Lower lobe of right lung (tissue), 2 donors: ENCODE data around the gene C1orf21. TPM values are rescaled to one million over a fixed set of nuclear protein-coding genes. Genes with fewer than 3 reads are reported as not detected.
A peak's percentile ranks its signal among the peaks of the same experiment; 100 is the strongest.
"Not testable (repeated sequence)": the region's sequence is repeated elsewhere in the genome, so short reads cannot be mapped to it uniquely, and the experiment has no call there.

Experiments
- ATAC-seq, 2 donors: fragments of 200-7000 bp; cut with Tn5 transposase; one replicate each; pipeline ENCODE4 v1.9.1; 2020 to 2022; ENCODE audit warnings: mild to moderate bottlenecking in 2 of 2, moderate library complexity in 2 of 2
- DNase-seq: peaks from one replicate; pipeline ENCODE4 v3.0.0-alpha.2; 2020
- H3K27ac ChIP-seq: fragments of 200-600 bp; one replicate; pipeline ENCODE4 v1.8.0; 2022
- H3K27me3 ChIP-seq: fragments of 200-600 bp; one replicate; pipeline ENCODE4 v1.8.0; 2022; ENCODE audit warnings: low read depth
- H3K36me3 ChIP-seq: fragments of 200-600 bp; one replicate; pipeline ENCODE4 v1.8.0; 2022; ENCODE audit warnings: mild to moderate bottlenecking
- H3K4me1 ChIP-seq: fragments of 200-600 bp; one replicate; pipeline ENCODE4 v1.8.0; 2022
- H3K4me3 ChIP-seq: fragments of 200-600 bp; one replicate; pipeline ENCODE4 v1.8.0; 2022; ENCODE audit warnings: mild to moderate bottlenecking
- H3K9me3 ChIP-seq: fragments of 200-600 bp; one replicate; pipeline ENCODE4 v1.8.0; 2022
- intact Hi-C: fragments of 100-400 bp; cut with DNase I; formaldehyde crosslinking; loops from one replicate; pipeline ENCODE4 v1.11.0; 2022
- long read RNA-seq: library from polyadenylated mRNA; unstranded; transcript quantifications from one replicate; pipeline ENCODE4 v2.0.0, GENCODE V29; 2021
- total RNA-seq: library from RNA; stranded (reverse); fragmentation: NEBNext Ultra II Directional; extraction: Animal tissue kit (Norgen Biotek cat#: 25700); gene quantifications from one replicate; pipeline ENCODE4 v1.2.1, GENCODE V29; 2021
- TF ChIP-seq, protein P1 (sequence below): fragments of 200-600 bp; IDR thresholded peaks from one replicate; pipeline ENCODE4 v1.8.0; 2022; ENCODE audit warnings: antibody characterized with exemption, mild to moderate bottlenecking
- donor health status: DM: no; HTN: yes; CAD: no; lungs with severe emphysema.

The C1orf21 gene, protein sequence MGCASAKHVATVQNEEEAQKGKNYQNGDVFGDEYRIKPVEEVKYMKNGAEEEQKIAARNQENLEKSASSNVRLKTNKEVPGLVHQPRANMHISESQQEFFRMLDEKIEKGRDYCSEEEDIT
- 70.8 TPM for total RNA-seq
- long read RNA-seq, full-length matches to known transcripts: 38 of 52 reads
- long read RNA-seq, partial matches to known transcripts: 2 of 52 reads
- long read RNA-seq, other reads (novel, unspliced or antisense): 12 of 52 reads

DNA sequence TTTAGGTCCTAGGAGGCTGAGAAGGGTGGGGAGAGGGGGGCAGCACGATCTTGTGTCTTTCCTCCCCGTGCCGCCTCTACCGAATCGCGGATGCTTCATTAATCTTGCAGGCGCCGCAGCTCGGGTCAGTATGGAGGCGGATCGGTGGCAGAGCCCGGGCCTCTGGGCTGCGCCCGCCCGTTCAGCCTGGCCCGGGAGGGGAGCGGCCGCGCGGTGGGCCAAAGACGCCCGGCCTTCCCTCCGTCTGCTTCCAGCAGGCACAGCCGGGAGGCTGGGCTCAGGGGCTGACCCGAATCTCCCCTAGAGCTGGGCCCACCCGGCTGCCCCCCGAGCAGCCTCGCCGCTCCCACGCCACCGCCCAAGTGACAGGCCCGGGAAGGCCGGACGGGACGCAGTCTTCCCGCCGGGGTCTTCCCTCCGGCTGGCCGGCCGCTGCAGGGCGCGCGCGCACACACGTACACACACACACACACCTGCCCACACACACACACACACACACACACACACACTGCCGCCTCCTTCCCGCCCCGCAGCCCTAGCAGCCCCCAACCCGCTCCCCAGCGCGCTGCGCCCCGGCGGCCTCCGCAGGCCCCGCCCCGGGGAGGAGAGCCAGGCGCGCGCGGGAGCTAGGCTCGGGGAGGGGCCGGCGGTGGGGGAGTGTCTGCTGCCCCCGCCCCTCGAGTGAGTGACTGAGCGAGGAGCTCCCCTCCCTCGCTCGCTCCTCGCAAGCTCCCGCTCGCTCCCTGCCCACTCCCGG is at the start of gene C1orf21:
TSS of gene C1orf21 (plus strand) at position 718 of the 757 bp plus-strand sequence. CDS start 90,481 bp downstream, outside the sequence.
- DNase-seq (peak; percentile 91), ATAC-seq (peak; percentile 97 to 98)
- H3K9me3 ChIP-seq: no peaks in the 10 kb centered on the region
- H3K27ac ChIP-seq: peak within 1 kb of the TSS; percentile 81
- intact Hi-C loops: no loop called here
- TF ChIP-seq, protein P1, sequence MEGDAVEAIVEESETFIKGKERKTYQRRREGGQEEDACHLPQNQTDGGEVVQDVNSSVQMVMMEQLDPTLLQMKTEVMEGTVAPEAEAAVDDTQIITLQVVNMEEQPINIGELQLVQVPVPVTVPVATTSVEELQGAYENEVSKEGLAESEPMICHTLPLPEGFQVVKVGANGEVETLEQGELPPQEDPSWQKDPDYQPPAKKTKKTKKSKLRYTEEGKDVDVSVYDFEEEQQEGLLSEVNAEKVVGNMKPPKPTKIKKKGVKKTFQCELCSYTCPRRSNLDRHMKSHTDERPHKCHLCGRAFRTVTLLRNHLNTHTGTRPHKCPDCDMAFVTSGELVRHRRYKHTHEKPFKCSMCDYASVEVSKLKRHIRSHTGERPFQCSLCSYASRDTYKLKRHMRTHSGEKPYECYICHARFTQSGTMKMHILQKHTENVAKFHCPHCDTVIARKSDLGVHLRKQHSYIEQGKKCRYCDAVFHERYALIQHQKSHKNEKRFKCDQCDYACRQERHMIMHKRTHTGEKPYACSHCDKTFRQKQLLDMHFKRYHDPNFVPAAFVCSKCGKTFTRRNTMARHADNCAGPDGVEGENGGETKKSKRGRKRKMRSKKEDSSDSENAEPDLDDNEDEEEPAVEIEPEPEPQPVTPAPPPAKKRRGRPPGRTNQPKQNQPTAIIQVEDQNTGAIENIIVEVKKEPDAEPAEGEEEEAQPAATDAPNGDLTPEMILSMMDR: no peak
- H3K4me1 ChIP-seq: peaks cover 33% of the 10 kb centered on the region
- no peaks in the 10 kb centered on the region for H3K27me3 ChIP-seq
- H3K36me3 ChIP-seq: no peaks in the 10 kb centered on the region
- peak within 1 kb of the TSS; percentile 77 for H3K4me3 ChIP-seq

DNA sequence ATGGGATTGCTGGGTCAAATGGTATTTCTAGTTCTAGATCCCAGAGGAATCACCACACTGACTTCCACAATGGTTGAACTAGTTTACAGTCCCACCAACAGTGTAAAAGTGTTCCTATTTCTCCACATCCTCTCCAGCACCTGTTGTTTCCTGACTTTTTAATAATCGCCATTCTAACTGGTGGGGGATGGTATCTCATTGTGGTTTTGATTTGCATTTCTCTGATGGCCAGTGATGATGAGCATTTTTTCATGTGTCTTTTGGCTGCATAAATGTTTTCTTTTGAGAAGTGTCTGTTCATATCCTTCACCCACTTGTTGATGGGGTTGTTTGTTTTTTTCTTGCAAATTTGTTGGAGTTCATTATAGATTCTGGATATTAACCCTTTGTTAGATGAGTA is 49.0 kb upstream of the C1orf21 start:
- H3K4me1 ChIP-seq, H3K27ac ChIP-seq, H3K36me3 ChIP-seq, H3K9me3 ChIP-seq, H3K27me3 ChIP-seq, intact Hi-C loops, H3K4me3 ChIP-seq, DNase-seq, ATAC-seq: not testable (repeated sequence)

GRCh38 chr1:184340984-184341383 is 45.8 kb upstream of the C1orf21 start:
- ATAC-seq (no peak), DNase-seq (no peak)
- Histone ChIP-seq H3K4me1 (no peaks in the 10 kb centered on the region), H3K4me3 (no peak overlapping the region), H3K9me3 (no peaks in the 10 kb centered on the region), H3K27ac (no peak overlapping the region), H3K27me3 (no peaks in the 10 kb centered on the region), H3K36me3 (no peaks in the 10 kb centered on the region)
- intact Hi-C loops: no loop called here
- TF ChIP-seq, protein P1: no peak

DNA sequence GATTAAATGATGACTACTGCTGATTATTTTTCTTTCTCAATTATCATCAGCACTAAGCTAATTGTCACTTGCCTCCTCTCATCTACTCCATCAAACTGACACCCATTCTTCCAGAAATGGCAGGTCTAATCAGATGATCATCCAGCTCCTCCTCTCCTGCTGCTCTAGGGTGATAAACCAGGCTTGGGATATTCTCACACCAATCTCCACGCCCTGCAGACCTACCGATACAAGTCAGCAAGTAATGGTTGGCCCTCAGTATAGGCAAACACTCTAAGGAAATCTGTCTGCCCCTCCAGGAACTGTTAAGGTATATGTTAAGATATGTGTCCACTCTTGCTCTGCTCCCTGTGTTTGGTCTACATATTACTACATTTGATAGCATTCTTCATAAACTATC is 36.3 kb upstream of the C1orf21 start:
- H3K36me3 ChIP-seq: no peaks in the 10 kb centered on the region
- ATAC-seq (no peak), DNase-seq (no peak)
- no peak overlapping the region for H3K4me3 ChIP-seq
- no peak overlapping the region for H3K27ac ChIP-seq
- H3K9me3 ChIP-seq: no peaks in the 10 kb centered on the region
- H3K27me3 ChIP-seq: no peaks in the 10 kb centered on the region
- intact Hi-C loops: no loop called here
- TF ChIP-seq, protein P1: no peak
- H3K4me1 ChIP-seq: no peaks in the 10 kb centered on the region

DNA sequence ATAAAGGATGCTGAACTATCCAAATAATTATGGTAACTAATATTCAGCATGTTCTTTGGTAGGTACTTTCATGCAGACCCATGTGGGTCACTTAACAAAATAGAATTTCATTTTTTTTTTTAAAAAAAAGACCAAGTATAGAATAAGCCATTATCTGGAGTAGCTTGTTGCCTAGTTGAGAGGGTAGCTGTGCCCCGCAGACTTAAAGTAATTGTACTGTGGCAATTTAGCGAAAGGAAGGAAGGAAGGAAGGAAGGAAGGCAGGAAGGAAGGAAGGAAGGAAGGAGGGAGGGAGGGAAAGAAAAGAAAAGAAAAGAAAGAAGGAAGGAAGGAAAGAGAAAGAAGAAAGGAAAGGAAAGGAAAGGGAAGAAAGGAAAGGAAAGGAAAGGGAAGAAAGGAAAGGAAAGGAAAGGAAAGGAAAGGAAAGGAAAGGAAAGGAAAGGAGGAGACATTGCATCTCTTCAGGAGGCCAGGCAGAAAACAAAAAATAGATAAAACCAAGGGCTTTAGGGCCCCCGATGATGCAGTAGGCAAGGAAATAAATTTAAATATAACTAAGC is 35.3 kb upstream of the C1orf21 start:
- DNase-seq (no peak), ATAC-seq (no peak)
- Histone ChIP-seq H3K4me3 (no peak overlapping the region), H3K27ac (no peak overlapping the region), H3K36me3 (no peaks in the 10 kb centered on the region), H3K4me1 (no peaks in the 10 kb centered on the region), H3K9me3 (no peaks in the 10 kb centered on the region), H3K27me3 (no peaks in the 10 kb centered on the region)
- intact Hi-C loops: no loop called here
- TF ChIP-seq, protein P1: no peak

DNA sequence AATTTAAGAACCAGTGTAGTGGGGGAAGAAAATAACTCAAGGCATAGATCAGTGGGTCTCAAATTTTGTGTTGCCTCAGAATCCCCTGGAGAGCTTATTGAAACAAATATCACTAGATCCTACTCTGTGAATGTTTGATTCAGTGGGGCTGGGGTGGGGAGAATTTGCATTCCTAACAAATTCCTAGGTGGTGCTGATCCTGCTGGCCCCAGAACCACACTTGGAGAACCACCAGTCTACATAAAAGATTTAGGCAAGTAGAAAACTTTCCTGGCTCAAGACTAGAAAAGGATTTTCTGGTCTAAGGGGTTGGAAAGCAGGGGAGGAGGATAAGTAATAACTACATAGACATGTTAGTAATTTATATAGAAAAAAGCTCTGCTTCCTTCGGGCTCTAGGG is 34.1 kb upstream of the C1orf21 start:
- Histone ChIP-seq H3K36me3 (no peaks in the 10 kb centered on the region), H3K27me3 (no peaks in the 10 kb centered on the region), H3K9me3 (no peaks in the 10 kb centered on the region), H3K4me3 (no peak overlapping the region), H3K4me1 (no peaks in the 10 kb centered on the region), H3K27ac (no peak overlapping the region)
- ATAC-seq (no peak), DNase-seq (no peak)
- TF ChIP-seq, protein P1: no peak
- intact Hi-C loops: no loop called here
